SH-SY5Y (cell line): ENCODE measurements around the gene ADAMTS8.

ENCODE experiments used
- GATA2 ChIP-seq: IDR thresholded peaks from 2 replicates; pipeline ENCODE4 v1.6.1; 2011; ENCODE audit warnings: mild to moderate bottlenecking, low read depth, low read length
- GATA3 ChIP-seq: IDR thresholded peaks from 2 replicates; pipeline ENCODE4 v1.6.1; 2011; ENCODE audit warnings: low read depth, mild to moderate bottlenecking, low read length, moderate library complexity

GRCh38 chr11:130424613-130425140, 3.7 kb downstream of the ADAMTS8 start:
- no peak for TF ChIP-seq GATA3
- no peak for TF ChIP-seq GATA2
